Measurements from ENCODE around the gene ZNF385C.

DNA sequence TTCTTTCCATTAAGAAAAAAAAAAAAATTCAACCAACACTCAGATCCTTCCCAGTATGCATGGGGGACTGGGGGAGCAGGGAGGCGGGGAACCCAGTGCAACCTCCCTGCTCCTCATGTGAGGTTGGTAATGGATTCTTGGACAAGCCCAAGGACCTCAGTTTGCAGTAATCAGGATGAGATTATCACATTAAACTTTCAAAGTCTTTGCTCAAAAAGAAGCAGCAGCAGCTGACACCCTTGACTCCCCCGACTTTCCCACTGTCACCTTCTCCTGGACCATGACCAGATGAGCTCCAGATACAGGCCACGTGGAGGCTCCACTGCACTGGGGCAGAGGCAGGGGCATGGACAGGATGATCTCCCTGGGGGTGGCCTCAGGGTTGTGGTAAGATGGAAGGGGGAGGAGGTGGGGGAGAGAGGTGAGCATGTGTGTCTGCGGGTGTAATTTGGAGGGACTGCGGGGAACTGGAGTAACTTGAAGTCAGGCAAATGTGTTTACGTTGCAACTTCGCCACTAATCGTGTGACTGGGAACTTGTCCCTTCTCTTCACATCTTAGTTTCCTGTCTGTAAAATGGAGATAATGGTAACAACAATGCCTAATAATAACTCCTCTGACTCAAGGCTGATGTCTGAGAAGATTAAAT lies 19.8 kb downstream of the ZNF385C start:
- TF ChIP-seq, protein P1, sequence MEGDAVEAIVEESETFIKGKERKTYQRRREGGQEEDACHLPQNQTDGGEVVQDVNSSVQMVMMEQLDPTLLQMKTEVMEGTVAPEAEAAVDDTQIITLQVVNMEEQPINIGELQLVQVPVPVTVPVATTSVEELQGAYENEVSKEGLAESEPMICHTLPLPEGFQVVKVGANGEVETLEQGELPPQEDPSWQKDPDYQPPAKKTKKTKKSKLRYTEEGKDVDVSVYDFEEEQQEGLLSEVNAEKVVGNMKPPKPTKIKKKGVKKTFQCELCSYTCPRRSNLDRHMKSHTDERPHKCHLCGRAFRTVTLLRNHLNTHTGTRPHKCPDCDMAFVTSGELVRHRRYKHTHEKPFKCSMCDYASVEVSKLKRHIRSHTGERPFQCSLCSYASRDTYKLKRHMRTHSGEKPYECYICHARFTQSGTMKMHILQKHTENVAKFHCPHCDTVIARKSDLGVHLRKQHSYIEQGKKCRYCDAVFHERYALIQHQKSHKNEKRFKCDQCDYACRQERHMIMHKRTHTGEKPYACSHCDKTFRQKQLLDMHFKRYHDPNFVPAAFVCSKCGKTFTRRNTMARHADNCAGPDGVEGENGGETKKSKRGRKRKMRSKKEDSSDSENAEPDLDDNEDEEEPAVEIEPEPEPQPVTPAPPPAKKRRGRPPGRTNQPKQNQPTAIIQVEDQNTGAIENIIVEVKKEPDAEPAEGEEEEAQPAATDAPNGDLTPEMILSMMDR (IDR thresholded peaks at IDR 0.05), result no peak
- TF ChIP-seq POLR2A (IDR thresholded peaks at IDR 0.05) (no peak), EP300 (IDR thresholded peaks at IDR 0.05) (no peak), POLR2AphosphoS5 (IDR thresholded peaks at IDR 0.05) (no peak)
